Testis (tissue), 2 donors: Measurements from ENCODE around the gene CLPX.

Source experiments
- POLR2A ChIP-seq: fragments of 450-650 bp; IDR thresholded peaks from one replicate; pipeline ENCODE4 v1.6.1; 2017; ENCODE audit warnings: antibody characterized with exemption, mild to moderate bottlenecking, moderate library complexity
- TF ChIP-seq, protein P1 (sequence below), 3 experiments: fragments of 450-650 bp in 2 of 3; fragments of 200-600 bp in 1 of 3; sonication (generic) in 1 of 3; IDR thresholded peaks; one replicate each; pipeline ENCODE4 v1.5.1; 2016 to 2019; ENCODE audit warnings: antibody characterized with exemption in 3 of 3, mild to moderate bottlenecking in 2 of 3, moderate library complexity in 1 of 3

DNA sequence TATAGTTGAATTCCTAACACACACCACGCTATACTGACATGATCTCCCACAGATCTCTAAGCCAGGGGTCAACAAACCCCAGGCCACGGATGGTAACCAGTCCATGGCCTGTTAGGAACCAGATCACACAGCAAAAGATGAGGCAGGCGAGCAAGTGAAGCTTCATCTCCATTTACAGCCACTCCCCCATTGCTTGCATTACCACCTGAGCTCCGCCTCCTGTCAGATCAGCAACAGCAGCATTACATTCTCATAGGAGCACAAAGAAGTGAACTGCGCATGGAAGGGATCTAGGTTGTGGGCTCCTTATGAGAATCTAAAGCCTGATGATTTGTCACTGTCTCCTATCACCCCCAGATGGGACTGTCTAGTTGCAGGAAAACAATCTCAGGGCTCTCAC, 54.2 kb downstream of the CLPX start:
- TF ChIP-seq, protein P1, sequence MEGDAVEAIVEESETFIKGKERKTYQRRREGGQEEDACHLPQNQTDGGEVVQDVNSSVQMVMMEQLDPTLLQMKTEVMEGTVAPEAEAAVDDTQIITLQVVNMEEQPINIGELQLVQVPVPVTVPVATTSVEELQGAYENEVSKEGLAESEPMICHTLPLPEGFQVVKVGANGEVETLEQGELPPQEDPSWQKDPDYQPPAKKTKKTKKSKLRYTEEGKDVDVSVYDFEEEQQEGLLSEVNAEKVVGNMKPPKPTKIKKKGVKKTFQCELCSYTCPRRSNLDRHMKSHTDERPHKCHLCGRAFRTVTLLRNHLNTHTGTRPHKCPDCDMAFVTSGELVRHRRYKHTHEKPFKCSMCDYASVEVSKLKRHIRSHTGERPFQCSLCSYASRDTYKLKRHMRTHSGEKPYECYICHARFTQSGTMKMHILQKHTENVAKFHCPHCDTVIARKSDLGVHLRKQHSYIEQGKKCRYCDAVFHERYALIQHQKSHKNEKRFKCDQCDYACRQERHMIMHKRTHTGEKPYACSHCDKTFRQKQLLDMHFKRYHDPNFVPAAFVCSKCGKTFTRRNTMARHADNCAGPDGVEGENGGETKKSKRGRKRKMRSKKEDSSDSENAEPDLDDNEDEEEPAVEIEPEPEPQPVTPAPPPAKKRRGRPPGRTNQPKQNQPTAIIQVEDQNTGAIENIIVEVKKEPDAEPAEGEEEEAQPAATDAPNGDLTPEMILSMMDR (IDR thresholded peaks at IDR 0.05): no peak
- TF ChIP-seq POLR2A: no peak
